ENCODE data around the gene RBFOX1.

Gene RBFOX1

DNA sequence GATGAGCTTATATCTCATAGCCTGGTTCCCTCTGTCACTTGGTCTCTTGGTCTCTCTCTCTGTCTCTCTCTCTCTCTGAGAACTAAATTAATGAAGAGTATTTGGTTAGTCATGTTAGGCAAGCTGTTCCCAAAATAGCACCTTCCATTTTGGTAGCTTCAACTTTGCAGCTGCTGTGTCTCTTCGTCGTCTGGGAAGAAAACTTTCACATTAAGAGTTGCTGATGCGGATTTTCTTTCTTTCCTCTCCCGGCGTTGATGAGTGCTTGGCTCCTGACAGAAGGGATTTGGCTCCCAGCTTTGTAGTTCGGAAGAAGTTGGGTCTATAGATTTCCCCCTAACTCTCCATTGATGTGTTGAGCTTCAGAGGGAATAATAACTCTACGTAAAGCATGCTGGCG, at the start of gene RBFOX1:
Gene RBFOX1, plus strand, starts transcription at position 235 of the 400 bp plus-strand sequence.
- DNase-seq, result no peak

GRCh38 chr16:7284780-7285179, 47.9 kb upstream of the RBFOX1 start:
- DNase-seq, result no peak

DNA sequence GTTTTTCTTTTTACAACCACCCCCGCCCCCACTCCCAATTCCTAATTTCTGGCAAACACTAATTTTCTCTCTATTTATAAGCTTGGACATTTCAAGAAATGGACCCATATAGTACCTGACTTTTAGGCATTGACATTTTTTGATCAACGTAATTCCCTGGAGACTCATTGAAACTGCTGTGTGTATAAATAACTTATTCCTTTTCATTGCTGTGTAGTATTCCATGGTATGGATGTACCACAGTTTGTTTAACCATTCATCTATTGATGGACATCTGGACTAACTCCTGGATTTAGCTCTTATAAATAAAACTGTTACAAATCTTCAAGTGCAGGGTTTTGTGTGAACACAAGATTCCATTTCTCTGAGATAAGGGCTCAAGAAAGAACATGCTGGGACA, 47.1 kb upstream of the RBFOX1 start:
- no peak for DNase-seq

DNA sequence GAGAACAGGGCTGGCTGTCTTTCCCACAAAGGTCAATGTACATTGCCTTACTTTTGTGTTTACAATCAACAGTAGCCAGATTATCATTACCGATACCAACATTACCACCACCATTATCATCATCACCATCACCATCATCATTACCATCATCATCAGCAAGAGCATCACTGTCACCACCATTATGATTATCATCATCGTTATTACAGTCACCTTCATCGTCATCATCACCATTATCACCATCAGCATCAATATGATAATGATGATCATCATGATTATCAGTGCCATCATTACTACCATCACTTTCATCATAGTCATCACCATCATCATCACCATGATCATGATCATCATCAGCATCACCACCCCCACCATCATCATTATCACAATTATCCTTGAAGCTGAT, 43.3 kb upstream of the RBFOX1 start:
- no peak for DNase-seq

DNA sequence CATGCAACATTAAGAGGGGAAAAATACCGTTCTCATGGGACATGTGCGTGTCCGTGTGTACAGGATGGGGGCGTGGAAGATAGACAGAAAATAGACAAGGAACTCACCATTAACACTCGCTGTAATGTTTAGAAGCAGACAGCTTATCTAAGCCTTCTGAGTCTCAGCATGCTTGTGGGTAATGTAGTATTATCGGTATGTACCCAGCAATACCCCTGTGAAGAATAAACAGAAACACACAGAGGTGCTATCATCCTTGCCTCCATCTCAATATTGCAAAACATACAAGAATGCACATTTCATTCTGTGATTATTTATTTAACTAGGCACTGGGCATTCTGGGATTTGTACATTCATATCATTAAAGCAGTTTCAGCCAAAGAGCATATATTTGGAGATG, 42.0 kb upstream of the RBFOX1 start:
- no peak for DNase-seq

GRCh38 chr16:7294020-7294419, 38.6 kb upstream of the RBFOX1 start:
- DNase-seq, result no peak

DNA sequence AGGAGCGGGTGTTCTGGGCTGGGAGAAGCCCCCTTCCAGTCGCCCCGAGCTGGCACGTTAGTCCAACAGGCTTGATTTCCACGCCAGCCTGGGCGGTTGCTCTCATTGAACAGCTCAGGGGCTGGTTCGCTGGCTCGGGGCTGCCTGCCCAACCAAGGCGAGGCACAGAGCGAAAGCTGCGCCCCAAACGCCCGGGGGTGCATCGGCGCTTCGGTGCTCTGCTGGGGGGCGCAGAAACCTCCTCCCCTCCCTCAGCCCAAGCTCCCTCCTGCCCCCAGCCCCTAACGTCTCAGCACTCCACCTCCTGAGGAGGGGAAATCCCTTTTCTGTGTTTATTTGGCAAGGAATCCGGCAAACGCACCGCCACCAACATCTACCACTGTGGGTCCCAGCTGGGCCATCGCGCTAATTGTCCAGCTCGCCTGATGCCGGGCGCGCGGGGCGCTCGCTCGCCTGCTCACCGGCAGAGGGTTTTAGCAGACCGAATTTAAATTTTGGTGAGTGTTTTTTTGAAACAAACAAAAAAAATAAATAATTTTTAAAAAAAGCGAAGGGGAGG, 29.5 kb upstream of the RBFOX1 start:
- no peak for DNase-seq

DNA sequence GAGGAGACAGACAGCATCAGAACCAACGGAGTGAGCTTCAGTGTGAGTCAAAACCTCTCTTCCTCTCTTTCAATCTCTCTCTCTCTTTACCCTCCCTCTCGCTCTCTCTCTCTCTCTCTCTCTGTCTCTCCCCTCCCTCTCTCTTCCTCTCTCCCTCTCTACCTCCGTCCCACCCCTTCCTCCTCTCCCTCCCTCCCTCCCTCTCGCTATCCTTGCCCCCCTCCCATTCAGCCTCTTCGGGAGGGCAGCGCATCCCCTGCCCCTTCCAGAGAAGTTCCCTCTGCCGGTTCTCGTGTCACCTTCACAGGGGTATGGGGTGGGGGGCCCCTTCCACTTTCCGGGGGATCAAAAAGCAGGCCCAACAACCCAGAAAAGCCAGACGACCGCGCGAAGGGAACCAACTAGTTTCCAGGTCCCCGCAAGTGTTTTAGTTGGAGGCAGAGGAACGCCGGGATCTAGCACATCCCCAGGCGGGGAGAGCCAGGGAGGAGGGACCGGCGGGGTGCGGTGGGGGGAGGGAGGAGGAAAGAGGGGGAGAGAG, 28.9 kb upstream of the RBFOX1 start:
- no peak for DNase-seq

DNA sequence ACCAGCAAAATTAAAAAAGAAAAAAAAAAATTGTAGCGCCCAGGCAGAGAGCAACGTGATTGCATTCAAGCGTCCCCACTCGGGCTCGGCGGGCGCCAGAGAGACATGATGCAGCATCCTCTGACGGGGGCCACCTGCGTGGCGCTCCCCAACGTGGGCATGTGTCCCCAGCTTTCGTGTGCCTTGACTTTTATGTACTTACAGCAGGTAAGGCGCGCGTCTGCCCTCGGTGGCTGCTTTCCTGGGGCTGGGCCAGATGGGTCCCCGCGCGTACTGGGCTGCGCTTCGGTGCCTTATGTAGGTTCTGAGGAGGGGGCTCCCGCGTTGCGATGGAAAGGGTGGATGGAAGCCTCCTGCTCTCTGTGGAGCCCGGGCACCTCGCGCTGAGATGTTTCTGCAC, 28.4 kb upstream of the RBFOX1 start:
- no peak for DNase-seq

- no peak for DNase-seq
Observed at GRCh38 chr16:7304958-7305357, 27.7 kb upstream of the RBFOX1 start.

DNA sequence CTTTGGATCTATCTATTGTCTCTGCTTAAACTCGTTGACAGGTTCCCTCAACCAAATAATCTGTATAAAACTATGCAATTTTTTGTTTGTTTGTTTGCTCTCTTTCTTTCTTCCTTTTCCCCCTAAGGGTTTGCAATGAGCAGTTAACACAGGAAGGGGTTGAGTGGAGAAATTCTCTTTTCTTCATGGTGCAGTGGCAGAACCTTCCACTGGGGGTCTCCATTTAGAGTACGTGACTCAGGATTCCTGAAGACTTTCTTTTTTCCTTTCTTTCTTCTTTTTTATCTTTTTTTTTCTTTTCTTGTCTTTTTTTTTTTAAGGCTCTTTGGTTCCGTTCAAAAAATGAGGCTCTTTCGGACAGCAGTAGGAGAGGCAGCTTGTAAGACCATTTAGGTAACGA, 19.5 kb upstream of the RBFOX1 start:
- DNase-seq, result no peak

DNA sequence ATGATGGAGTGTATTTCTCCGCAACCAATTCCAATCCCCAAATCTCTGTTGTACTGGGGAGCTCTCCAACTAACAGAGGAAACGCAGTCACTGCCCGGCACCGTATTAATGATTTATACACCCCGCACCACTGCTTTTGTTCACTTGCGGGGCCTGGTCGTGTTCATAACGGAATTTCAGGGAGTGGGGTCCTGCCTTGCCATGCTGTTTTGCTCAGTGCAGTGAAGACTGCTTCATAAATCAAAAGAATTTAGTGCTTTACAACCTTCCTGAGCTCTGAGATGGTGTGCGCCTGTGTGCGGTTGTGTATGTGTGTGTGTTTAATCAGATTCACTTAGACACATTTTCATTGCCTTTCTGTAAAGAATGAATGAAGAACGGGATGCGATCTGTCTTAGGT, 18.5 kb upstream of the RBFOX1 start:
- no peak for DNase-seq

DNA sequence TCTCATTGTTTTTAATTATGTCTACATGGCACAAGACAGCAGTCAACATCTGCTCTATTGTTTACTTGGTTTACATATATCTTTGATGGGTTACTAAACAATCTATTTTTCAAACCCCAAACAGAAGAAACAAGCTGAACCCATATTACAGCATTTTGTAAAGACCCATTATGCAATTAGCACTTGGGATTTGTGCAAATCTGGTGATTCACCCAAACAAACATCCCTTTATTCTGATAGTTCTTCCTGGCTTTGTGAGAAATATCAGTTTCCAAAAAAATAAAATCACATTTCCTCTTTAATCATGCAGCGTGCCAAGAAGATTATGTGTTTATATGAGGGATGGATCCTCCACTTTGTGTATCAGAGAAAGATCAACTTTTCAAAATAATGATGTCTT, 16.8 kb upstream of the RBFOX1 start:
- DNase-seq, result no peak

- no peak for DNase-seq
Observed at GRCh38 chr16:7316281-7316888, 16.3 kb upstream of the RBFOX1 start.

GRCh38 chr16:7317982-7318381, 14.7 kb upstream of the RBFOX1 start:
- DNase-seq, result no peak

DNA sequence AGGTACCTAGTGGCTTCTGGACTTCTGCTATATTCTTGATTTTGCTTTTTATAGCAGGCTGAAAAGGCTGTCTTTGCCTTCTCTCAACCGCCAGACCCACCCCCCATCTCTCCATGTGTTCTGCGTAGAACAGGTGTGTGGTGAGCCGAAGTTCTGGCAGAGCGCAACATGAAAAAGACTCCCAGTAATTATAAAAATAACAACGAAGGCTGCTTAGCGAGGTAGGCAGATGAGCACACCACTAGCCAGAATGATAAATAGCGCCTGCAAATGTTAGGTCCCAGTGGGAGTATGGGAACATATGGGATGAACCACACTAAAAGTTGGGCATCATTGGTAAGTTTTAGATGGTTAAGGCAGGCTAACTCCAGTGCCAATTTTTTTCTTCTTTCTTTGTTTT, 14.0 kb upstream of the RBFOX1 start:
- no peak for DNase-seq

GRCh38 chr16:7319514-7319913, 13.1 kb upstream of the RBFOX1 start:
- no peak for DNase-seq

DNA sequence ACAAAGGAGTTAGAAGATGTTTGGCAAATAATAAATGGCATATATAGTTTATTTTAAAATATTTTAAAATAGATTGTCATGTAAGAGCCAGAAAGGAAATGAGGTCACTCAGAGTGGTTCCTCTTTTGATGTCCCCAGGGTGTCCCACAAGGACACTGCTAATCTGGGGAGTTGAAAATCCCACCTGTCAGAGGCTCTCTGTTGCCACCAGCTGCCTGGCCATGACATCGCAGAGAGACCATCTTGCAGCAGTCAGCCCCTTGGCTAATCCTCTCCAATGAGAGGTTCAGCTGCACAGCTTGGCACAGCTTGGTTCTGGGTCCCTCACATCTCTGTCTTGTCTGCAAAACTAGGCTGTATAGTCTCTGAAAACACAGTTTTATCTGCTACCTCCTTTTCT, 11.0 kb upstream of the RBFOX1 start:
- DNase-seq, result no peak

DNA sequence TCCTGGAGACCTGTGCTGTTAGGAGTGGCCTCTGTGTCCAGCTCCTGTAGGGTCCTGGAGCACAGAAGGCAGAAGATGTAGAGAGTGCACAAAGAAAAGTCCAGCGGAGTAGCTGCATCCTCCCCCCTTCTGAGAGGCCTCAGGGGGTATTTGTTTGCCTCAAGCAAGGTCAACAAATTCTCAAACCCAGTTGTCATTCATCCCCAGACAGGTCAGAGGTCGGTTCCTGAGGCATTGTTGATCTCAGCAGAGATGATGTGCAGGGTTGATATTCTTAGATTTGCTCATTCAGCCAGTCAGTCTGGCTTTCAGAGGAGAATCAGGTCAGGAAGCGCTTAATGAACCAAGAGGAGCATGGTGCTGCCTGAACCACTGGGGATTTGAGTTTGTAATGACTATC, 8.3 kb upstream of the RBFOX1 start:
- DNase-seq, result no peak

GRCh38 chr16:7325834-7326233, 6.8 kb upstream of the RBFOX1 start:
- no peak for DNase-seq

DNA sequence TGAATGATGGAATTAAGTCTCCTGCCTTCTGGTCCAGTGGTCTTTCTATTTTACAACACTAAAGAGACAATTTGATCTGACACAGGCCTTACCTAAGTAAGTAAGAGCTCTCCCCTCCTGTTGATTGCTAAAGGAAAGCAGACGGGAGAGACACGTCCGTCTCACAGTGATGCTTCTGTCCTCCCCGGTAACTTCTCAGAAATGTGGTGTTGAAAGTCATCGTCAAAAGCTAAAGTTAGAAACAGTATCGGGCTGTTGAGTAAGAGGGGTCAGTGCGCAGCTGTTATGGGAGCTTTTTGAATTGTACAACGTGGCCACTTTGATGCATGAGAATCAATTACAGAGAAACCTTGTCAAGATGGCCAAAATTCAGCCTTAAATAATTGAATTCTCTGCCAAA, 1.9 kb upstream of the RBFOX1 start:
- no peak for DNase-seq

GRCh38 chr16:7331997-7332396, 648 bp upstream of the RBFOX1 start:
- DNase-seq, result no peak

GRCh38 chr16:7333180-7333725, 608 bp downstream of the RBFOX1 start:
- DNase-seq, result no peak

GRCh38 chr16:7334801-7335560, 2.3 kb downstream of the RBFOX1 start:
- no peak for DNase-seq

All from activated CD4-positive, CD25-positive, alpha-beta regulatory T cell (primary cell).